ENCODE data around the gene MYH11. TPM values are rescaled to one million over a fixed set of nuclear protein-coding genes. Genes with fewer than 3 reads are reported as not detected.

MYH11 gene
- polyA plus RNA-seq, 3 donors: 0.06 TPM; not detected in 2

DNA sequence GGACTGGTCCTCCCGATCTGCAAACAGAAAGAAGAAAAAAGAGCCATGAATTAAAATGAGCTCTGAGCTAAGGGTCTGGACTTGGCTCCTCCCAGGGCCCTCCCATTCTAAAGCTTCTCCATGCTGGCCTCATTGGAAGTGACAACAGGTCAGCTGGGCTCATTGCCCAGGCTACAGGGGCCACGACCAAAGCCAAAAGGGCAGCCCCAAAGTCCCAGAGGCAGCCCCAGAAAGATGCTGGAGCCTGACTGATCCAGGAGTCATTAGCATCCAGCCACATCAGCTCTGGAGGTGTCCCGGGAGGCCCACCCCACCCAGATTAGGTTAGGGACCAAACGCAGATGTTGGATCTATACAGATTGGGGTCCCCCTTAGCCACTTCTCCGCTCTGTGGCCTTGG lies 58.2 kb downstream of the MYH11 start:
- H3K27me3 ChIP-seq (ENCODE audit: control insufficient read depth in 2 of 2, insufficient read depth in 2 of 2, low read length in 2 of 2): no peaks in the 10 kb centered on the region
- no peak overlapping the region for H3K4me3 ChIP-seq (replicated peaks in 1 of 3; ENCODE audit: low read depth in 2 of 3, low read length in 3 of 3)
- H3K27me3 Mint-ChIP-seq (ENCODE audit: low read depth in 3 of 3): peaks cover 0 to 4% (median 0%) of the 10 kb centered on the region in 3 donors
- intact Hi-C loops (cut with micrococcal nuclease): no loop called here
- H3K9me3 ChIP-seq (replicated peaks in 1 of 2; ENCODE audit: control insufficient read depth in 1 of 2, insufficient read depth in 1 of 2, low read length in 2 of 2): peaks cover 6 to 11% of the 10 kb centered on the region in 2 donors
- H3K4me1 Mint-ChIP-seq: no peaks in the 10 kb centered on the region
- WGBS (ENCODE audit: insufficient coverage): 100% methylated on average over 4 of the region's 5 CpGs
- no peak overlapping the region for H2AFZ ChIP-seq (ENCODE audit: insufficient read depth, low read depth, low read length, poor library complexity, severe bottlenecking)
- TF ChIP-seq, protein P1, sequence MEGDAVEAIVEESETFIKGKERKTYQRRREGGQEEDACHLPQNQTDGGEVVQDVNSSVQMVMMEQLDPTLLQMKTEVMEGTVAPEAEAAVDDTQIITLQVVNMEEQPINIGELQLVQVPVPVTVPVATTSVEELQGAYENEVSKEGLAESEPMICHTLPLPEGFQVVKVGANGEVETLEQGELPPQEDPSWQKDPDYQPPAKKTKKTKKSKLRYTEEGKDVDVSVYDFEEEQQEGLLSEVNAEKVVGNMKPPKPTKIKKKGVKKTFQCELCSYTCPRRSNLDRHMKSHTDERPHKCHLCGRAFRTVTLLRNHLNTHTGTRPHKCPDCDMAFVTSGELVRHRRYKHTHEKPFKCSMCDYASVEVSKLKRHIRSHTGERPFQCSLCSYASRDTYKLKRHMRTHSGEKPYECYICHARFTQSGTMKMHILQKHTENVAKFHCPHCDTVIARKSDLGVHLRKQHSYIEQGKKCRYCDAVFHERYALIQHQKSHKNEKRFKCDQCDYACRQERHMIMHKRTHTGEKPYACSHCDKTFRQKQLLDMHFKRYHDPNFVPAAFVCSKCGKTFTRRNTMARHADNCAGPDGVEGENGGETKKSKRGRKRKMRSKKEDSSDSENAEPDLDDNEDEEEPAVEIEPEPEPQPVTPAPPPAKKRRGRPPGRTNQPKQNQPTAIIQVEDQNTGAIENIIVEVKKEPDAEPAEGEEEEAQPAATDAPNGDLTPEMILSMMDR (IDR thresholded peaks at IDR 0.05): no peak
- H3K36me3 Mint-ChIP-seq: no peaks in the 10 kb centered on the region
- H3K36me3 ChIP-seq (replicated peaks in 1 of 2; ENCODE audit: control insufficient read depth in 1 of 2, insufficient read depth in 2 of 2, low read length in 2 of 2): no peaks in the 10 kb centered on the region
- no peak overlapping the region for H3K9ac ChIP-seq (ENCODE audit: insufficient read depth, low read length, poor library complexity, severe bottlenecking)
- no peaks in the 10 kb centered on the region for H4K20me1 ChIP-seq (ENCODE audit: insufficient read depth, low read length)
- peaks cover 7 to 13% (median 10%) of the 10 kb centered on the region in 7 donors for H3K9me3 Mint-ChIP-seq
- H3K4me3 Mint-ChIP-seq: no peak overlapping the region
- no peak overlapping the region for H3K27ac ChIP-seq (ENCODE audit: low read depth in 1 of 2, low read length in 2 of 2)
- no peak for DNase-seq
- H3K4me2 ChIP-seq (replicated peaks; ENCODE audit: extremely low read depth, low read length, poor library complexity, severe bottlenecking): no peak overlapping the region
- no peaks in the 10 kb centered on the region for H3K79me2 ChIP-seq (ENCODE audit: insufficient read depth, low read length)
- no peak overlapping the region for H3K27ac Mint-ChIP-seq
- H3K4me1 ChIP-seq (ENCODE audit: control insufficient read depth in 1 of 2, insufficient read depth in 2 of 2, low read length in 2 of 2): no peaks in the 10 kb centered on the region

DNA sequence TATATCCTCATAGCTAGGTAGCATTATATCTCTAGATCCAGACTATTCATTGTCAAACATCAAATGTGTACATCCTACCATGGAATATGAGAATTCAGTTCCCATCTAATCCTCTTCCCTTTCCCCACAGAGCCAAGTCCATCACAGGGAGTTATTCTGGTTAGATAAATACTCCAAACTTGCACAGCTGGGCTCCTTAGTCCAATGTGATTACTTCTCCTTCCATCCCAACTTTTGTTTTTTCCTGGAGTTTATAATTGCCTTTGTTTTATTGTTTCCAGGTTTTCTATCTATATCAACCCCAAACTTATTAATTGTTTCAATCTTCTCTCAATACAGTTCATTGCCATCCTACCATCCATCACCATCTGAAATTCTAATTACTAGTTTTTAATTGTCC lies 59.9 kb downstream of the MYH11 start:
- DNase-seq: no peak
- Mint-ChIP-seq H3K9me3 (peaks cover 7 to 13% (median 11%) of the 10 kb centered on the region in 7 donors), H3K27me3 (ENCODE audit: low read depth in 3 of 3) (peaks cover 0 to 4% (median 1%) of the 10 kb centered on the region in 3 donors), H3K36me3 (no peaks in the 10 kb centered on the region), H3K27ac (no peak overlapping the region), H3K4me1 (peaks cover 3% of the 10 kb centered on the region), H3K4me3 (no peak overlapping the region)
- H3K27me3 ChIP-seq (ENCODE audit: control insufficient read depth in 2 of 2, insufficient read depth in 2 of 2, low read length in 2 of 2): no peaks in the 10 kb centered on the region
- H4K20me1 ChIP-seq (ENCODE audit: insufficient read depth, low read length): no peaks in the 10 kb centered on the region
- H3K4me2 ChIP-seq (replicated peaks; ENCODE audit: extremely low read depth, low read length, poor library complexity, severe bottlenecking): no peak overlapping the region
- H3K9me3 ChIP-seq (replicated peaks in 1 of 2; ENCODE audit: control insufficient read depth in 1 of 2, insufficient read depth in 1 of 2, low read length in 2 of 2): peaks cover 6 to 11% of the 10 kb centered on the region in 2 donors
- H3K27ac ChIP-seq (ENCODE audit: low read depth in 1 of 2, low read length in 2 of 2): no peak overlapping the region
- H3K79me2 ChIP-seq (ENCODE audit: insufficient read depth, low read length): no peaks in the 10 kb centered on the region
- intact Hi-C loops (cut with micrococcal nuclease): no loop called here
- H3K4me3 ChIP-seq (replicated peaks in 1 of 3; ENCODE audit: low read depth in 2 of 3, low read length in 3 of 3): no peak overlapping the region
- H2AFZ ChIP-seq (ENCODE audit: insufficient read depth, low read depth, low read length, poor library complexity, severe bottlenecking): no peak overlapping the region
- TF ChIP-seq, protein P1 (IDR thresholded peaks at IDR 0.05): no peak
- no peak overlapping the region for H3K9ac ChIP-seq (ENCODE audit: insufficient read depth, low read length, poor library complexity, severe bottlenecking)
- no peaks in the 10 kb centered on the region for H3K4me1 ChIP-seq (ENCODE audit: control insufficient read depth in 1 of 2, insufficient read depth in 2 of 2, low read length in 2 of 2)
- no peaks in the 10 kb centered on the region for H3K36me3 ChIP-seq (replicated peaks in 1 of 2; ENCODE audit: control insufficient read depth in 1 of 2, insufficient read depth in 2 of 2, low read length in 2 of 2)
